ENCODE measurements around the gene HPCAL1.
"Not testable (repeated sequence)": the region's sequence is repeated elsewhere in the genome, so short reads cannot be mapped to it uniquely, and the experiment has no call there.

Gene HPCAL1

DNA sequence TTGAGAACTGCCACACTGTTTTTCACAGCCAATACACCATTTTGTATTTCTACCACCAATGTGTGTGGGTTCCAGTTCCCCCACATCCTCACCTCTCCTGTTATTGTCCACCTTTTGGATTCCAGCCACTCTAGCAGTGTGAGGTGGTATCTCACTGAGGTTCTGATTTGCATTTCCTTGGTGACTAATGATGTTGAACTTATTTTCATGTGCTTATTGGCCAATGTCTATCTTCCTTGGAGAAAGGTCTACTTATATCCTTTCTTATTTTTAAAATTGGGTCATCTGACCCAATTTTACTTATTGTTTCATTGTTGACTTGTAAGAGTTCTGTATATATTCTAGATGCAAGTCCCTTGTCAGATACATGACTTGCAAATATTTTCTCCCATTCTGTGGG, 9.1 kb upstream of the HPCAL1 start:
- in situ Hi-C loops (cut with HindIII; ENCODE audit: low pct_unique_long_range_greater_than_20kb, low sequenced_read_pairs) = no loop called here
- DNase-seq (ENCODE audit: low read depth in 1 of 2, low spot score in 1 of 2) = no peak

DNA sequence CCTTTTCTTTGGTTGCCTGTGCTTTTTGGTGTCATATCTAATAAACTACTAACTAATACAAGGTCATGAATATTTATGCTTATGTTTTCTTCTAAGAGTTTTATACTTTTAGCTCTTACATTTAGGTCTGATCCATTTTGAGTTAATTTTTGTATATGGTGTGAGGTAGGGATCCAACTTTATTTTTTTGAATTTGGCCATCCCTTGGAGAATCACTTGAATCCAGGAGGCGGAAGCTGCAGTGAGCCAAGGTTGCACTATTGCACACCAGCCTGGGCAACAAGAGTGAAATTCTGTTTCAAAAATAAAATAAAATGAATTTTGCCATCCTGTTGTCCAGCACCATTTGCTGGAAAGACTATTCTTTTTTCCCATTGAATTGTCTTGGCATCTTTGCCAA, 8.6 kb upstream of the HPCAL1 start:
- in situ Hi-C loops (cut with HindIII; ENCODE audit: low pct_unique_long_range_greater_than_20kb, low sequenced_read_pairs) = no loop called here
- TF ChIP-seq JUND (IDR thresholded peaks at IDR 0.05; ENCODE audit: low read depth) = no peak
- DNase-seq (ENCODE audit: low read depth in 1 of 2, low spot score in 1 of 2) = no peak

More for the DNA sequence above, 9.1 kb upstream of the HPCAL1 start:
- TF ChIP-seq JUND (IDR thresholded peaks at IDR 0.05; ENCODE audit: low read depth) = no peak

DNA sequence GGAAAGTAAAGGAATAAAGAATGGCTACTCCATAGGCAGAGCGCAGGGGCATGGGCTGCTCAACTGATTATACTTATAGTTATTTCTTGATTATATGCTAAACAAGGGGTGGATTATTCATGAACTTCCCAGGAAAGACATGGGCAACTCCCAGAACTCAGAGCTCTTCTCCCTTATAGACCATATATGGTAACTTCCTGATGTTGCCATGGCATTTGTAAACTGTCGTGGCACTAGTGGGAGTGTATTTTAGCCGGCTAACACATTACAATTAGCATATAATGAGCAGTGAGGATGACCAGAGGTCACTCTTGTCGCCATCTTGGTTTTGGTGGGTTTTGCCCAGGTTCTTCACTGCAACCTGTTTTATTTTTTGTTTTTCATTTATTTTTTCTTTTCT, 7.1 kb upstream of the HPCAL1 start:
- DNase-seq (ENCODE audit: low read depth in 1 of 2, low spot score in 1 of 2); in situ Hi-C loops (cut with HindIII; ENCODE audit: low pct_unique_long_range_greater_than_20kb, low sequenced_read_pairs): not testable (repeated sequence)

DNA sequence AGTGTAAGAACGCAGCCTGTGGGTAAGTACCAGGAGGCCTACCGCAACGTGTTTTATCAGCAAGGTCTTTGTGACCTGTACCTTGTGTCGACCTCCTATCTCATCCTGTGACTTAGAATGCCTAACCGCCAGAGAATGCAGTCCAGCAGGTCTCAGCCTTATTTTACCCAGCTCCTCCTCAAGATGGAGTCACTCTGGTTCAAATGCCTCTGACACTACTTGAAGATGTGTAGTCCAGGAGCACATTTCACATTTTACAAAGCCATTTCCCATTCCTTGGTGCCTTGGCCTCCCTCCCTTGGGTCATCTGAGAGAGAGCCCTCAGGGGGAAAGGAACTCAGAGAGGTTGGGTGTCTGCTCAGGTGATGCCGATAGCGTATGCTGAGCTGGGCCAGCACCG, 6.6 kb upstream of the HPCAL1 start:
- DNase-seq (ENCODE audit: low read depth in 1 of 2, low spot score in 1 of 2) = no peak
- TF ChIP-seq JUND (IDR thresholded peaks at IDR 0.05; ENCODE audit: low read depth) = no peak
- in situ Hi-C loops (cut with HindIII; ENCODE audit: low pct_unique_long_range_greater_than_20kb, low sequenced_read_pairs) = no loop called here

DNA sequence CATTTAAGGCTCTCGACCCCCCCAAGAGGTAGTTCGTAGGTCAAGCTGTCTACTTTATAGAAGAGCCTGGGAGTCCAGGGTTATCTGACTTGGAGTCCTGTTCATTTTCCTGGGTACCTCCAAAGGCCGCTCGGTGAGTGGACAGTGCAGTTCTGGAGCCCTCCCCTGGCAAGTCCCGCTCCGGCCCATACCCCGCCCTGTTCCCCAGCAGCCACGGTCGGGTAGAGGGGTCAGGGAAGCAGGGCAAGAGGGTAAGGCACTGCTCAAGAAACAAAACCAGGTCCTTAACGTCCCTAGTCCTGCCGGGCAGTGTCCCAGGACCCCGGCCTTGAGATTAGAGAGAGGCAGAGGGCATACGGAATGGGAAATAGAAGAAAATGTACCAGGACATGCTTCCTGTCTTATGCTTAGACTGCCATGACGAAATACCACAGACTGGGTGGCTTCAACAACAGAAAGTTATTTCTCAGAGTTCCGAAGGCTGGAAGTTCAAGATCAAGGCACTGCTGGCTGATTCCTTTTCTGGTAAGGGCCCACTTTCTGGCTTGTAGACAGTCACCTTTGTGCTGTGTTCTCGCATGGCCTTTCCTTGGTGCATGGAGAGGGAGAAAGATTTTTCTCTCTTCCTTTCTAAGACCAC, 5.4 kb upstream of the HPCAL1 start:
- no peak for DNase-seq (ENCODE audit: low read depth in 1 of 2, low spot score in 1 of 2)
- in situ Hi-C loops (cut with HindIII; ENCODE audit: low pct_unique_long_range_greater_than_20kb, low sequenced_read_pairs) = no loop called here
- no peak for TF ChIP-seq JUND (IDR thresholded peaks at IDR 0.05; ENCODE audit: low read depth)

DNA sequence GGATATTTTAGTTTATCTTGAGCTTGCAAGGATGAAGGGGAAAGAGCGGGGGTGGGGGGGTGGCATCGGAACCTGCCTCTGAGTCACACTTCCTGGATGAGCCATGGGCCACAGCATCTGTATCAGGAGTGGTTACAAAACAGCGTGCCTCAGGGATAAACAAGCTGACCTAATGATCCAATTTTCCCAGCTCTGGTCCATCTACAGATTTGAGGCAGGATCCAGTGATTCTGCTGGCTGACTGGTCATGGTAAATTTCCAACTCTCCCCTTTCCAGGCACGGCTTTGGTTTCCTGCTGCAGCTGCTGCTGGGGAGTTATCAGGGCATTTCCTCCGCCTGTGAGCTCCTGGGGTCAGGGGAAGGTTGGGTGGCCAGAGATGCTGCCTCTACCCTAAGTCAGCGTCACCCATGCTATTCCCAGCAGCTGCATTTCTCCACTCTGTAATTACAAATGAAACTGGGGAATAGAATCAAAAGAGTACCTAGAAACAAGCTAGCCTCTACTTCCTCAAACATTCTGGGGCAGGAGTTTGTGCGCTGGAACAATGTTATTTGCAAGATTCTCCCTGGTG, 4.7 kb upstream of the HPCAL1 start:
- no peak for TF ChIP-seq JUND (IDR thresholded peaks at IDR 0.05; ENCODE audit: low read depth)
- DNase-seq (ENCODE audit: low read depth in 1 of 2, low spot score in 1 of 2) = no peak
- in situ Hi-C loops (cut with HindIII; ENCODE audit: low pct_unique_long_range_greater_than_20kb, low sequenced_read_pairs) = no loop called here

DNA sequence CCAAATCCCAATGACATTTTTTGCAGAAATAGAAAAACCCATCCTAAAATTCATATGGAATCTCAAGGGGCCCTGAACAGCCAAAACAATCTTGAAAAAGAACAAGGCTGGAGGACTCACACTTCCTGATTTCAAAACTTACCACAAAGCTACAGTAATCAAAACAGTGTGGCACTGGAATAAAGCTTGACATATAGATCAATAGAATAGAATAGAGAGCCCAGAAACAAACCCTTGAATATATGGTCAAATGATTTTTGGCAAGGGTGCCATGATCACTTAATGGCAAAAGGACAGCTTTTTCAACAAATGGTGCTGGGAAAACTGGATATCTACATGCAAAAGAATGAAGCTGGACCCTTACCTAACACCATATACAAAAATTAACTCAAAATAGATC, 3.9 kb upstream of the HPCAL1 start:
- in situ Hi-C loops (cut with HindIII; ENCODE audit: low pct_unique_long_range_greater_than_20kb, low sequenced_read_pairs); DNase-seq (ENCODE audit: low read depth in 1 of 2, low spot score in 1 of 2): not testable (repeated sequence)

DNA sequence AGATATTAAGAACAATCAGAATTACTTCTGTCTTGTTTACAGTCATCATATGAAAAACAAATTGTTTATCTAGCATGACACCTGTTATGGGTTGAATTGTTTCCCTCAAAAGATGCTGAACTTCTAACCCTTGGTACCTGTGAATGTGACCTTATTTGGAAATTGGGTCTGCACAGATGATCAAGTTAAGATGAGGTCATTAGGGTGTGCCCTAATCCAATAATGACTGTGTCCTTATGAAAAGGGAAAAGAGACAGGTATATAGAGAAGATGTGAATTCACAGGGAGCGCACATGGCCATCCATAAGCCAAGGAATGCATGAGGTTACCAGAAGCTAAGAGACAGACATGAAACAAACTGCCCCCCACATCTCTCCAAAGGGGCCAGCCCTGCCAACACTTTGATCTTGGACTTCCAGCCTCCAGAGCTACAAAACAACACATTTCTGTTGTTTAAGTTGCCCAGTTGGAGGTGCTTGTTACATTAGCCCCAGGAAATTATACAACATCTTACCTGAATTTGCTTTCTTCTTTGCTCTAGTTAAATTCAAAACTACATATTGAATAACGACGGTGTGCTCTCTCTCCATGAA, 2.3 kb upstream of the HPCAL1 start:
- no peak for TF ChIP-seq JUND (IDR thresholded peaks at IDR 0.05; ENCODE audit: low read depth)
- no peak for DNase-seq (ENCODE audit: low read depth in 1 of 2, low spot score in 1 of 2)
- in situ Hi-C loops (cut with HindIII; ENCODE audit: low pct_unique_long_range_greater_than_20kb, low sequenced_read_pairs) = no loop called here

DNA sequence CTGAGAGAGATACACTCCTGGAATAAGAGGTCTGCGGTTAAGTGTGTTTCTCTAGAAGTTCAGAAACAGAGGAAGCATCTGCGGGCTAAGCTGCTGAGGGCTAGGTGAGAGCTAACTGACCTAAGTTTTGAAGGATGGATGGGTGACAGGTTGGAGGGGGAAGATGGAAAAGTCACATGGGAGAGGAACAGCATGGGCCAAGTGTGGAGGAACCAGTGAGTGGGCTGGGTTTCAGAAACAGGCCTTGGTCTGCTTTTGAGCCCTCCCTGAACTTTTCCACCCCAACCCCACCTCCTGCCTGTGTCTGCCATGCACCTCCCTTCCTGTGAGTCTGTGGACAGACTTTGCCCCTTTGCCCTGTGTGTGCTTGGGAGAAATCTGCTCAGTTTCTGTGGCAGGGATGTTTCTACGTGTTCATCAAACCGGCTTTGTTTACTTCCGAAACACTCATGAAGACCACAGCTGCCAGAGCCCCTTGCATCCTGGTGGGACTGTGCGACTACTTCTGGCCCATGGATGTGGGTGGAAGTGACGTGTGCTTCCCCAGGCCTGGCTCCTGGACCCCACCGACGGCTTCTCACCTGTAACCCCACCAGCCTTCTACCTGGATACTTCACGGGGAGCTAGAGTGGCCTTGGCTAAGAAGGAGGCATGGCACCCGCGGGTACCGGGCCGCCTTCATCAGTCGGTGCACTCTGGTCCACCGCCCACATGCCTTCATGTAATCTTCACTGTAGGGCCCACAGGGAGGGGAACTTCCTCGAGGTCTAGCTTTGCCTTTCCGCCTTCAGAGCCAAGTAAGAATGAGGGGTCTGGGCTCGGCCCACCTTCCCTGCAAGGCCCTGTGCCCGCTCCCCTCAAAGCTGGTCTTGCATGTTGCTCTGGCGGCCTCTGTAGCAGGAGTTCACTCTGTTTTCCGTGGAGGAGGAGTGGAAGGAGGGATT, 1.4 kb upstream of the HPCAL1 start:
- no peak for TF ChIP-seq JUND (IDR thresholded peaks at IDR 0.05; ENCODE audit: low read depth)
- in situ Hi-C loops (cut with HindIII; ENCODE audit: low pct_unique_long_range_greater_than_20kb, low sequenced_read_pairs) = no loop called here
- DNase-seq (ENCODE audit: low read depth in 1 of 2, low spot score in 1 of 2) = no peak

DNA sequence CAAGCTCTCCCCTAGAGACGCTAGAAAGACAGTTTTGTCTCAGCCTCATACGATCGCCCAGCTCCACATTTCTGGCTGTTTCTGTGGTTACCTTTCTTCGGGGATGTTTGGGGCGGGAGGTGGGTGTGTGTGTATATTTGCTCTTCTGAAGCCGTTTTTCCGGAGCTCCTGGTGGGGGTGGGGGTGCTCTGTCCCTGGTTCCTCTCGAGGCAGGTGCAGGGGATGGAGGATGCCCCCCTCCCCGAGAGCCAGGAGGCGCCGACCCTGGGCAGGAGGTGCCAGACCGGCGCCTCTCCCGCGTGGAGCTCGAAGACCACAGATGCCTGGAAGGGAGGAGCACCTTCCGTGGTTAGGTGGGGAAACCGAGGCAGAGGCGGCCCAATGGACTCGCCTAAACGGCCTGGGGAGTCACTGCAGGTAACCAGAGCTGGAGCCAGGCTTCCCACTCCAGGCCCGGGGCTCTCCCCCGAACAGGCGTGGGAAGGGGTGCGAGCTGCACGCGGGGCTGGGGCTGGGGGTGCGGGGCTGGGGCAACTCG, 694 bp upstream of the HPCAL1 start:
- no peak for DNase-seq (ENCODE audit: low read depth in 1 of 2, low spot score in 1 of 2)
- in situ Hi-C loops (cut with HindIII; ENCODE audit: low pct_unique_long_range_greater_than_20kb, low sequenced_read_pairs) = no loop called here
- no peak for TF ChIP-seq JUND (IDR thresholded peaks at IDR 0.05; ENCODE audit: low read depth)

DNA sequence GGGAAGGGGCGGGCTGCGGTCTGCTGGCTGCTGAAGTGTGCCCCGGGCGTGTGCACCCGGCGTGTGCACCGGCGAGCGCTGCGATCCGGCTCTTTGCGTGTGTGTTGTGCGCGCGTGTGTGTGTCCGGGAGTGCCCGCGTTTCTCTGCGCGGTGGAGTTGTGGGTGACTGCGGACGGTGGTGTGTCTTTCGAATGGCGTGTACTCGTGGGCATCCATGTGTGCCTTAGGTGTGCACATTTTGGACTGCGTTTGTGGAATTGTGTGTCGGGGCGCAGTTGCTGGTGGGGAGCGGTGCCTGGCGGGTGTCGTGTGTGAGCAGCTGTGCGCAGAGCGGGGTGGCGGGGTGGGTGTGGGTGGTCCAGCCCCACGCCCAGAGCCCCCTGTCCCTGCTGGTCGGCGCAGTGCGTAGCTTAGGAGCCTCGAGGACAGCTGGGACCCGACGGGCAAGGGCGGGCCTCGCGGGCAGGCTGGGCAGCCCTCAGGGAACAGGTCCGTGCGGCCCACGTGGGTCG, 533 bp downstream of the HPCAL1 start:
- no peak for TF ChIP-seq JUND (IDR thresholded peaks at IDR 0.05; ENCODE audit: low read depth)
- in situ Hi-C loops (cut with HindIII; ENCODE audit: low pct_unique_long_range_greater_than_20kb, low sequenced_read_pairs) = no loop called here
- DNase-seq (ENCODE audit: low read depth in 1 of 2, low spot score in 1 of 2) = peak in 1 of 2 experiments; percentile 21

DNA sequence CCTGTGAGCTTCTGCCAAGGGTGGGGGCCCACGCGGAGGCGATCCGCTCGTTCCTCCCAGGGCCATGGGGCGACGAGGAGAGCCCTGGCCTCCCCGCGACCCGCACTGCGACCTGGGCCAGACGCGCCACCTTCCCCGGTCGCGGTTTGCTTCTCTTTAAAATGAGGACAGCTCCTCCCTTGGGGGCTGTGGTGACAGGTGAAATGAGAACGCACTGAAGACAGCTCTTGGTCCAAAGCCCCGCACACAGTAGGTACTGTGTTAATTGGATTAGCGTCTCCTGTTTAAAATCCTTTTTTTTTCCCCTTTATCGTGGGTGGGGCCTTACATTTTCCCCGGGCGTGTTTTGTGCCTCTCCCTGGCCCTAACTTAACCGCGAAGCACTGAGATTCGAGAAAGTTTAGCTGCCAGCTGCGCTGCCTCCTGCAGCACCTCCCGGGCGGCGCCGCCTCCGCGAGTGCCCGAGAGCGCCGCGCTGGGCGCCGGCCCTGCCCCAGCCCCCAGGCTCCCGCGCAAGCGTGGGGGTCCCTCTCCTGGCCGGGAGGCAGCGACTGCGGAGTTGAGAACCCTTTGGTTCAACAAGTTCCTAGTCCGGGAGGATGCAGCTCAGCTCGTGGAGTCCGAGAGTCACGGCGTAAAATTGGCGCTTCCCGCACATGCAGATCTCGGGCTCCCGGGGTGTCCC, 1.1 kb downstream of the HPCAL1 start:
- peak; percentile 32 to 33 for DNase-seq (ENCODE audit: low read depth in 1 of 2, low spot score in 1 of 2)
- no peak for TF ChIP-seq JUND (IDR thresholded peaks at IDR 0.05; ENCODE audit: low read depth)
- in situ Hi-C loops (cut with HindIII; ENCODE audit: low pct_unique_long_range_greater_than_20kb, low sequenced_read_pairs) = no loop called here
